ENCODE results near the gene DTNA.
"Not testable (repeated sequence)": the region's sequence is repeated elsewhere in the genome, so short reads cannot be mapped to it uniquely, and the experiment has no call there.

The DTNA gene

GRCh38 chr18:34726286-34727004, 16.3 kb downstream of the DTNA start:
- DNase-seq, result no peak

GRCh38 chr18:34729264-34729663, 19.2 kb downstream of the DTNA start:
- no peak for DNase-seq

GRCh38 chr18:34729740-34730355, 19.8 kb downstream of the DTNA start:
- DNase-seq, result no peak

GRCh38 chr18:34730774-34731173, 20.7 kb downstream of the DTNA start:
- DNase-seq, result no peak

GRCh38 chr18:34734056-34734455, 24.0 kb downstream of the DTNA start:
- DNase-seq, result no peak

GRCh38 chr18:34734526-34734925, 24.4 kb downstream of the DTNA start:
- DNase-seq, result not testable (repeated sequence)

GRCh38 chr18:34738175-34738894, 28.2 kb downstream of the DTNA start:
- DNase-seq, result no peak

GRCh38 chr18:34740101-34740500, 30.0 kb downstream of the DTNA start:
- DNase-seq, result no peak

- DNase-seq, result no peak
Measured at GRCh38 chr18:34740724-34741123, 30.6 kb downstream of the DTNA start.

- DNase-seq, result no peak
Measured at GRCh38 chr18:34741401-34741800, 31.3 kb downstream of the DTNA start.

GRCh38 chr18:34742891-34743341, 32.8 kb downstream of the DTNA start:
- DNase-seq, result no peak

GRCh38 chr18:34744569-34744968, 34.5 kb downstream of the DTNA start:
- DNase-seq, result no peak

- no peak for DNase-seq
Measured at GRCh38 chr18:34746614-34747013, 36.5 kb downstream of the DTNA start.

- no peak for DNase-seq
Measured at GRCh38 chr18:34749721-34750120, 39.6 kb downstream of the DTNA start.

GRCh38 chr18:34752056-34752455, 42.0 kb downstream of the DTNA start:
- no peak for DNase-seq

GRCh38 chr18:34754300-34754699, 44.2 kb downstream of the DTNA start:
- DNase-seq, result no peak

- DNase-seq, result no peak
Measured at GRCh38 chr18:34757666-34758065, 47.6 kb downstream of the DTNA start.

GRCh38 chr18:34758378-34758948, 48.4 kb downstream of the DTNA start:
- no peak for DNase-seq

- DNase-seq, result no peak
Measured at GRCh38 chr18:34760444-34760843, 50.3 kb downstream of the DTNA start.

GRCh38 chr18:34764451-34764850, 54.4 kb downstream of the DTNA start:
- no peak for DNase-seq

GRCh38 chr18:34767601-34768027, 57.5 kb downstream of the DTNA start:
- DNase-seq, result no peak

GRCh38 chr18:34771958-34772357, 61.9 kb downstream of the DTNA start:
- DNase-seq, result no peak

- no peak for DNase-seq
Measured at GRCh38 chr18:34772887-34773286, 62.8 kb downstream of the DTNA start.

GRCh38 chr18:34773378-34773777, 63.3 kb downstream of the DTNA start:
- no peak for DNase-seq
